NCI-H2227 treated with DMSO at 0.1 percent for 48 hours (cell line): ENCODE results near the gene LHX4.

Experiments
- DNase-seq: peaks from one replicate; lab custom pipeline; 2025; lab: John Stamatoyannopoulos, UW

LHX4 gene

DNA sequence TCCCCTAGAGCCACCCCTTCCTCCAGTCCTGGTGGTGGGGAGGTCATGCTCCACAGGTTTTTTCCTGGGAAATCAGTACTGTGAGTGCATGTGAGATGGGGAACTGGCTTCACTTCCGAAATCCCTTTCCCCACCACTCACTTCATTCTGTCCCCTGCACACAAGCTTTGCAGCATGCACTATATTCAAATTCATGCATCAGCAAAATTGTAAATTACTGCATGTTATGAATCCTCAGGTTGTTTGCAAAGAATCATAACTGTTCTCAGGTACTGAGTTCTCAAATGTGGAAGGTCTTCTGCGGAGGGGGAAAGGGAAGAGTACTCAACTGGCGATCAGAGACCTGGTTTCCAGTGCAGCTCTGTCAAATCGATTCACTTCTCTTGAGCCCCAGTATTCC is 42.3 kb downstream of the LHX4 start:
- DNase-seq: no peak

DNA sequence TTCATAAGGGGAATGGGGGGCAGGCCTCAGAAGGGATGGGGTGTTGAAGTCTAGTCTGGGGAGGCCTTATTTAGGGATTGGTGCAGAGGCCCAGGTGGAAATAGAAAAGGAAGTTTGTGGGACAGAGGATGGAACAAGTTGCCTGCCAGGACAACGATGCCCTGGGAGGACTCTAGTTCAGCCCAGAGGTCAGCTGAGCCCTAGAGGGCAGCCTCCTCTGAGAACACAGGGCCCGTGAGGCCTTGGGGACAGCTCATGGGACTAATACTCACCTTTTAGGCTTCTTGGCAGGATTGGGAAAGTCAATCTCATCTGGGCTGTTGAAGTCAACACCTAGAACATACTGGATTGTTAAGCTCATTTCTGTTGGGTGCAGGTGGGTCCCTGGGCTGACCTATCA is 43.0 kb downstream of the LHX4 start:
- no peak for DNase-seq

DNA sequence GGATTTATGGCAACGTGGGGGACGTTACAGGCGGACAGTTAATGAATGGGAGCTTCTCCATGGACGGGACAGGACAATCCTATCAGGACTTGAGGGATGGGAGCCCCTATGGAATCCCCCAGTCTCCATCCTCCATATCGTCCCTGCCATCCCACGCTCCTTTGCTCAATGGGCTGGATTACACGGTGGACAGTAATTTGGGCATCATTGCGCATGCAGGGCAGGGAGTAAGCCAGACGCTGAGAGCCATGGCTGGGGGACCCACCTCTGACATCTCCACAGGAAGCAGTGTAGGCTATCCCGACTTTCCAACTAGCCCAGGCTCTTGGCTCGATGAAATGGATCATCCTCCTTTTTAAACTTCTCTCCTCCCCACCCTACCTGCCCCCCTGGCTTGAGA is 44.2 kb downstream of the LHX4 start:
- no peak for DNase-seq

DNA sequence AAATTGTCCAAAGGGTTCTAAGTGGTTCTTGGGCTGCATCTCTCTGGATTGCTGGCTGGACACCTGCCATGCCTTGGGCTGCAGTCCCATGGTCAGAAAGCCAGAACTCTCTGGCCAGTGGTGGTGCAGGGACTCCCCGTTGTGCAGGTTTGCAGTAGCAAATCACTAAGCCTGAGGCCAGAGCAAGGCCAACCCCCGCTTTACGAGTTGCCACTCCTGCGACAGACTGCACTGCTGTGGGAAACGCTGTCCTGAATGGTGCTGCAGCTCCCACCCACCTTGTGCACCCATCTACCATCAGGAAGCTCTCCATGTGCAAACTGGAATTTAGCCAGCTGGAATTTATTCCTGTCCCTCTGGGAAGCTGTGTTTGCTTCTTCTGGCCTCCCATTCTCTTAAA is 45.7 kb downstream of the LHX4 start:
- no peak for DNase-seq

DNA sequence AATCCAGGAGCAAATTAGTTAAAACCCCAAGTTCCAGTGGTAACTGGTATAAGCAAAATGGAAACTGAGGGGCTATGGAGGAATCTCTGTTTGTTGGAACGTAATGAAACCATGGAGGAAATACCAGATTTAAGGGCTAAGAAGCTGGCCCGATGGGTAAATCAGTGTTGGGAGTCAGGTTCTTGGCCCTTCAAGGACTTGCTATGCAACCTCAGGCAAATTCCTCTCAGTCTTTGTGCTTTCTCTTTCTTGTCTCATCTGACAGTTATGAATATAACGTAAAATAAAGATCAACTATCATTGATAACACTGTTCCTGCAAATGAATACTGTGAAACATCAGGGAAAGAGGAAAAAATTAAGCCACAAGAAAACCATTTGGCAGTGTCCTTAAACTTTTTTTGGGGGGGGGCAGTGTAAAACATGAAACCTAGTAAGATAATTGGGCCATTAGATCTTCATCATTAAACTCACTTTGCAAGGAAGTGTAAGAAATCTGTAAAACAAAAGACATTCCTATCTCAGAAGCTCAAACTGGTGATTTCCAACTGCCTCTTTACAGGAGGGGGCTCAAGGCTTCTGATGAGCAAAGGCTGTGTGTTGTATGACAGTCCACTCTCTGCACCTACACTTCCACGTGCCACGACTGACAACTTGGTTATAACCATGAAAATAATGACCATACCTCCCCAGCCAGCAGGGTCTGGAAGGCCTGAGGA is 47.6 kb downstream of the LHX4 start:
- DNase-seq: no peak

DNA sequence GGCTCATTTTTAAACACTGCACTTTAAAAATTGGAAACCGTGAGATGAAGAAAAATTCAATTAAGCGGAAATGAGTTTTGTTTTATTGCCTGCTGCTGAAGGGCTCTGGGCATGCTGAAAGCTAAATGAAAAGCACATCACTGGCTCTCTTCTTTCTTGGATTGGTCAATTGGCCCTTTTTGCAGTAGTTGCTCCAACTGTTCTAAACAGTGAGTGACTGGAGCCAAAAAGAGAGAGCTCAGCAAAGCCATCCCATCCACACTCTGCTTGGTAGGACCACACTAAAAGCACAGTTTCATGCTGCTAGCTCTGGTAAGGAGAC is 48.1 kb downstream of the LHX4 start:
- no peak for DNase-seq

DNA sequence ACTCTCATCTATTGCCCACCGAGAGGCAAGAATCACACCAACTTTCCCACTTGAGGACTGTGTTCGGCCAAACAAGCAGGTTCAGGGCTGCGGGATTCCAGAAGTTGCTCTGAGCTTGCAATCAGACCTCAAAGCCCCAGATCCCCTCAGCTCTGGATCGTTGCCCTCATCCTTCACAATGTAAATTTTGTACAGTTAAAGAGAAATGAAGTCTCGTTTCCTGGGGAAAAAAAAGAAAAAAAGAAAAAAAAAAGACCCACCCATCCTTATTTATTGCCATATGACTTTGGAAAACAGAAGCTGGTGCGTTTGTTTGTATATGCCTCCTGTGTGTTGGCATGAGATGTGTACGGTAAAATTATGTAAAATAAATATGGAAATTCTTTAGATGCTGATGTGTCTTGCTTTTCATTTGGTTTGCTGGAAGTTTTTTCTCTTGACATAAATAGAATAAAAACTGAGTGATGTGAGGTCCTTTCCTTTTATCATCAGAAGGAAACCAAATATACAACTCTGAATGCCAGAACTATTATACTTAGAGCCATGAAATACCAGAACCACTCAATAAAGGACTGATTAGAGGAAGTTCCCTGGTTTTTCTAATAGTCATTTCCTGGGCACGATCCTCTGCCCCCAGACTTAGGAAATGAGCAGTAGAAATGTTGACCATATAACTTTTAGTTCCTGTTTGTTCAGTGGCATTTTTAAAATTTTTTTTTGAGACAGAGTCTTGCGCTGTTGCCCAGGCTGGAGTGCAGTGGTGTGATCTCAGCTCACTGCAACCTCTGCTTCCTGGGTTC is 48.7 kb downstream of the LHX4 start:
- DNase-seq: no peak

DNA sequence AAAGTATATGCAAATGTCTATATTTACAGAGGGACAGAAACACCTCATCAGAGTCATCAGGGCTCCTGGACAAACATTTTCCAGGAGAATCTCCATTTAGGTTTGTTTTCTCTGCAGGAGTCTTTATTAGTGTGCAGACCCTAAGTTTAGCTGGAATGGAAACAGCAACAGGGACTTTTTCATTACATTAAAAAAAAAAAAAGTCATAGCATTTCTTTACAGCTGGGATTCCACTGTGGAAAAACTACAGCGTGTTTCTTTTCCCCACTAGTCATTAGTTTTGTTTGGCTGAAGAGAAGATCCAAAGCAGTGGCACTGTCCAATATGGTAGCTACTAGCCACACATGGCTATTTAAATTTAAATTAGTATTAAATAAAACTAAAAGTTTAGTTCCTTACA is 49.6 kb downstream of the LHX4 start:
- no peak for DNase-seq

DNA sequence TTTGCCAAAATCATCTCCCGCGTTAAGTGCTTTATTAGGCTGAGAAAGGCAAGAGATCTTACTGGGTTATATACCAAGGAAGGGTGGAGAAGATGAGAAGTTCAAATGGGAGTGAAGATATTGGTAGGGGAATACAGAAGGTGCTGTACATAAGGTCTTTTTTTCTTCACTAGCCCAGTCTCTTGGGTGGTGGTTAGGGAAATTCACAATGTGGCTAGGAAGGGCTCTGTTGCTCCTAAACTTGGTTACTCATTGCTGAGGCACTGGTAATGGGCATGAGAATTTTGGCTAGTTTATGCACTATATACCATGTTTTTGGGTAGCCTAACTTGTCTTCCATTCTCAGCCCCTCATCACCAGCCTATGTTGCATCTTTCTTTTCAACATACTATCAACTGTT is 50.6 kb downstream of the LHX4 start:
- no peak for DNase-seq

DNA sequence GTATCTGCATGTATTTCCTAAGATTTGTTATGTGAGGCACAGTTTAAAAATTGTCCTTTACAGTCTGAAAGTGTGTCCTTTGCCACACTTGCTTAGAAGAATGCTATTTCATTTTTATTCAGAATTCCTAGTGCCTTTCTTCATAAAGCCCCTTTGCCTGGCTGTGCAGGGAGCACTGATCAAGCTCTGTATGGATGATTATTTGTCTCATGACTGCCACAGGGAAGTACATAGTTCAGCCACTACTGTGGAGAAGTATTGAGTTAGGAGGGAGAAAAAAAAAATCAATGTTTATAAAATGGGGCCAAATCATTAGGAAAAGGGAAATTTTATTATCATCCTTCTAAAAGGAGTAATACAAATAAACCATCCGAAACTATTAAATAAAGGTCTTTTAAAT is 51.4 kb downstream of the LHX4 start:
- no peak for DNase-seq

DNA sequence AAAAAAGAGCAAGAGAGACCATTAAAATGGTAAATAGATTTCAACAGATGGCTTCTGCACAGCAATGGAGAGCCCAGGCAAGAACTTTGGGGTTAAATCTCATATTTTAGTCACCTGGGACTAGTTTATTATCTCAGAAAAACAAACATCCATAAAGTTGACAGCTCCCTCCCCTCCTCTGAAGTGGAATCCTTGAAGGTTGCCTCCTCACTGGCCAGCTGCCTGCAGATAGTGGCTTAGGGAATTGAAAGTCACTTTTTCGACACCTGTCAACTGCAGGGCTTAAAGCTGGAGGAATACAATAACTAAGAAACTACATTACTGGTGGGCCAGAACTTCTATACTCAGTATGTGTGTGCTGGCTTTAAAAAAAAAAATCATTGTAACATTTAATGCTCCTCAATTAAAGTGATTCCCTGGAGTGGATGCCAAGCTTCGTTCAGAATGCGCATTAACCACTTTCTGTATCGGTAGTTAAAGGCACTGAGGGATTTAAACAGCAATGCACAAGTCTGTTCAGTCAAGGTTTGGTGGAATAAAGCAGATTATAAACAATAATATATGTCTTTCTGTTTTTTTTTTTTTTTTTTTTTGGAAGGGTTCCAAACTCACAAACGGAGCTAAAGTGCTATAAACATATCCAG is 52.5 kb downstream of the LHX4 start:
- no peak for DNase-seq

DNA sequence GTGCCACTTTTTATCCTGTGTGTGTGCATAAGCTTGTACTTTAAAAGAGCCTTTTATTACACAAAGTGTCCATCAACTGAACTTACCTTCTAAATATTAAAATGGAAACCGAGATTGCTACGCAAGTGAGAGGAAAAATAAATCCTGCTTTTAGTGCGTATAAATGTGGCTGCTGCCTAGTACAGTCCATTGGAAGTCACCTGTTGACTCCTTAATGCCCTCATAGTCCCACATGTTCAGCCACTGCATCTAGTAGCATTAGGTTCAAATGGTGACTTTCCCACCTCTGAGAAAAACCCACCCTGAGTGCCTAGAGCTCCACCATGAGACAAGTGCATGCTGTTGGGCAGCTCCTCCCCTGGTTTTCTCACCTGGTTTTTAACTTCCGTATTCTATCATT is 53.0 kb downstream of the LHX4 start:
- no peak for DNase-seq

DNA sequence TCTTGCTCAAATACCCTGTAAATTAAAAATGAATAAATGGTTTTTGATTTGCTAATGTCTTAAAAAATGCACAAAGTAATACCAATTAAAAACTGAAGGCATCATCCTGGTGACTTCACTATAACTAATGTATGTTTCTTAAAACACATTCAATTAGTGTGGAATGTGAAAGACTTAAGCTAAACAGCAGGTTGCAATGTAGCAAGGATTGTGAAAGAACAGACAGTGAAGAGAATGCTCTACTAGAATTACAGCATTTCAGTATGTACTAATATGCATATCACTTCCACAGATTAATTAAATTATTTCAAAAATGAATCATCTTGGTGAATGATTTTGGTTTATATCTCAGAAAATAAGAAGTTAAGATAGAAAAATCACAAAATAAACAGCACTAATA is 56.4 kb downstream of the LHX4 start:
- DNase-seq: no peak

DNA sequence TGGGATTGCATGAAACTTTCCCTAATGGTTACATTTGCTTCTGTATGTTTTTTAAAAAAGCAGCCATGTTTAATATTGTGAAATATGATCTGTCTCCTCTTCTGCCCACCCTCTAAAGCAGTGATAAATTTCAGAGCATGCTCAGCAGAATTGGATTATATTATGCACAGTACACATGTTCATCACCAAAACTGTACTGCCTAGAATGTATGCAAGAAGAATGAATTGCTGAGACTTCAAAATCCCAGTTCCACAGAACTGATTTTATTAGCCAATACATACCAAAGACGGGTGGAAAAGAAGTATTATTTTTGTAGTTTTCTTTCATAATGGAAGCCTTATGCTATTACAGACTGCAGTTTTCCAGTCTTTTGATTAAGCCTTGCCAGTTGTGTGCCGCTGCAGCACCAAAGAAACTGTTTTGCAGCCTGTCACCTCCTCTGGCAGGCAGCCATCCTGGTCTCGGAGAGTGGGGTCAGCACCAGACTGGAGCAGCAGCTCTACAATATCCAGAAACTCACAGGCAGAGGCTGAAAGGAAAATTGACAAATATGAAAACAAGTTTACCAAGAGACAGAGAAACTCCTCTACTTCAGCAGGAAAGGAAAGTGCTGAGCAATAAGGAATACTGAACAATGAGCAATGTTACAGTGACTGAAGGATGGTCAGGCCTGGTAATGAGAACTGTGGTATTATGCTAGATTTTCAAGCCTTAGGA is 58.1 kb downstream of the LHX4 start:
- no peak for DNase-seq

DNA sequence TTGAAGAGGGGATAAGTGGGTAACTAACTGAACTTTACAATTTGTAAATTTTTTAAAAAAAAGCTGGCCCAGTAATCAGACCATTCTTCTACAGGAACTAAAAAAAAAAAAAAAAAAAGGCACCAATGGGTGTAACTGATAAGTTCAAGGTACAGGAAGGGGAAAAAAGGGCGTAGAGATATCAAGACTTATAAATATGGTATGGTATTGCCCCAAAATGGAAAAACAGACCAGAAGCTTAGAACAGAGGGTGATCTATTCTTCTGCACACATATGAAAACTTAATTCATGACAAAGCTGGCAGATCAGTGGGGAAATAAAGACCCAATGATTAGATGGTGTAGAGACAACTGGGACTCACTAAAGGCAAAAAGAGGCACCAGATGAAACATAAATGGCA is 58.9 kb downstream of the LHX4 start:
- no peak for DNase-seq

DNA sequence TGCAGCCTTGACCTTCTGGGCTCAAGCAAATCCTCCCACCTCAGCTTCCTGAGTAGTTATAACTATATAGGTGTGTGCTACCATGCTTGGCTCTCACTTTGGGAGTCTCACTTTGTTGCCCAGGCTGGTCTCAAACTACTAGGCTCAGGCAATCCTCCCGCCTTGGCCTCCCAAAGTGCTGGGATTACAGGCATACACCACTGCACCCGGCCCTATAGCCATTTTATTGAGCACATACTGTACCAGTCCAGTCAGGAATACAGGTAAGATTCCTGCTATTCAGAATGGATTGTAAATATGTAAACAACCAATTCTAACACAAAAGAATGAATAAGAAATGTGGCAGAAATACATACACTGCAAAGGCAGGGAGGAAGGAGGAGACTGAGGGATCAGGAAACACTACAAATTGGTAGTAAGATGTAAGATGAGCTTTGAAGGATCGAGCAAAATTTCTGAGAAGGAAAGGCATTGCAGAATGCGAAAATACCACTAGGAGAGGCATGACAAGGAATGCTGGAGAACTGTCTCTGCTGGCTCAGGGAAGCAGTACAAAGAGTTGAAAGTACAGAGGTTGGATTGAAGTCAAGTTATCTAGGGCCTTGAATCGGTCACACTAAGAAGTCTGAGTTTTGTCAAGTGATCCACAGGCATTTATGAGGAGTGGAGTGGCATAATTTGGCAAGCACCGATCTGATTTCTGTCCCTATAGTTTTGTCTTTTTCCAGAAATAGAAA is 60.4 kb downstream of the LHX4 start:
- no peak for DNase-seq

DNA sequence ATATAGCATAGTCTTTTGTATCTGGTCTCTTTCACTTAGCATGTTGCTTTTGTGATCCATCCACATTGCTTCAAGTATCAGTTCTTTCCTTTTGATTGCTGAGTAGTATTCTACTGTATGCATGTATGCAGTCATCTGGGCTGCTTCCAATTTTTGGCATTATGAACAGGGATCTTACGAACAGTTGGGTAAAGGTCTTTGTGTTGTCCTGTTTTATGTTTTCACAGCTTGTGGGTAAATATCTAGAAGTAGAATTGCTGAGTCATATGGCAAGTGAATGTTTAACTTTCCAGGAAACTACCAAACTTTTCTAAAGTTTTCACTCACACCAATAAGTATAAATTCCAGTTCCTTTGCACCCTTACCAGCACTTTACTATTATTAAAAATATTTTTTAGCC is 60.9 kb downstream of the LHX4 start:
- no peak for DNase-seq

DNA sequence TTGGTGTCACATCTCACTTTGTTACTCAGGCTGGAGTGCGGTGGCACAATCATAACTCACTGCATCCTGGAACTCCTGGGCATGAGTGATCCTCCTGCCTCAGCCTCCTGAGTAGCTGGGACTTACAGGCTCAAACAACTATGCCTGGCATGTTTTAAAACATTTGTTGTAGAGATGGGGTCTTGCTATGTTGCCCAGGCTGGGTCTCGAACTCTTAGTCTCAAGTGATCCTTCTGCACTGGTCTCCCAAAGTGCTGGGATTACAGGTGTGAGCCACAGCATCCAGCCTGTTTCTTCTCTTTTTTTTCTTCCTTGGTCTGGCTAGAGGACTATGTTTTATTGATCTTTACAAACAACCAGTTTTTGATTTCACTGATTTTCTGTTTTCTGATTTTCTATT is 64.6 kb downstream of the LHX4 start:
- DNase-seq: no peak

DNA sequence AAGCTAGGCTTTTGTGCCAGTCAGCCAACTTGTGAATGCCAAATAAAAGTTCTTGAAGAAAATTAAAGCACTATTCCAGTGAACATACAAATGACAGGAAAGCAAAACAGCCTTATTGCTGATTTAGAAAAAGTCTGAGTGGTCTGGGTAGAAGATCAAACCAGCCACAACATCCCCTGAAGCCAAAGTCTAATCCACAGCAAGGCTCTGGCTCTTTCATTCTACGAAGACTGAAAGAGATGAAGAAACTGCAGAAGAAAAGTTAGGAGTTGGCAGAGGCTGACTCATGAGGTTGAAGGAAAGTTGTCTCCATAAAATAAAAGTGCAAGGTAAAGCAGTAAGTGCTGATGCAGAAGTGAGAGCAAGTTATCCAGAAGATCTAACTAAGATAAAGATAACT is 65.9 kb downstream of the LHX4 start:
- DNase-seq: no peak

DNA sequence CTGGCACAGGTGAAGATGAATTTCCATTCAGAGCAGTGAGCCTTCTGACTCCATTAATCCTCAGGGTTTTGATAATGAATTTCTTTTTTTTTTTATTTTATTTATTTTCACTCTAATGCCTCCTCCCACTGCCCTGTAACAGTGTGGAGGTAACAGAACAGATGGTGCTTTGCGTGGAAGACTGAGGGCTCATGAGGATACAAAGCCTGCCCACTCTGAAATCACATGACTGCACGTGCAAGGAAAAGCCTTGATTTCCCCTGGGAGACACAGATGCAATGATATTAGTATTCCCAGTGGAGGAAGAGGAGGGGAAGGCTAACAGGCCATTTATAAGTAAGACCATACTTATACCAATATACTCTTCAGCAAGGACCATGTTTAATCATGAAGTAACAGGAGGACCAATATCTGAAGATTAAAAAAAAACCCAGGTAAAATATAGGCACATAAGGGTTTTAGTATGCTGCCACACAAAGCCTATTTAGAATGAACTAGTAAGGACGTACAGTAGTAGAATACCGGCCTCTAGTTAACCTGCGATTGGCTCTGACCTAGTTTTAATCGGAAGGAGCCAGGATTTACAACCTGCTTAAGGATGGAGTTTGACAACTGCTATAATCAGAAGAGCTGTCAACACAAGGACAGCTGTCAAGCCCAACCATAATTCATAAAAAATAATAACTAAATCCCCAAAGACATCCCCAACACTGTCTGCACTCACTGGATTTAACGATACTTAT is 69.6 kb downstream of the LHX4 start:
- DNase-seq: no peak

DNA sequence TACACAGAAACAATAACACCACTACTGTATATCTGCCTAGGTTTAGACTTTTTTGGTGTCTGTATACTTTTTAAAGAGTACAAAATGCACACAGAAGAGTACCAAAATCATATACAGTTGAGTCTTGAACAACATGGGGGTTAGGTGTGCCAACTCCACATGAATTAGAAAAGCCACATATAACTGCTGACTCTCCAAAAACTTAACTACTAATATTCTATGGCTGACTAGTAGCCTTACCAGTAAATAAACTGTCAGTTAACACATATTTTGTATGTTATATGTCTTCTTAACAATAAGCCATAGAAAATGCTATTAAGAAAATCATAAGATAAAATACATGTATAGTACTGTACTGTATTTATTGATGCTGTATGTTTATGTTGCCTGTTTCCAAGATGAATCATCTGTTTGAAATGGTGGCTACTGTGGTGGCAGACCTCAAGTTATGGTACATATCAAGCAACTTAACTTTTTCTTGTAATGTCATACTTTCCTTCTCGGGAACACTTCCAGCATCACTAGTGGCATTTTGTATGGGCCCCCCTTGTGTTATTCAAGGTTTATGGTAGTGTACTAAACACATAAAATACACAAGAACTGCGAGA is 71.2 kb downstream of the LHX4 start:
- no peak for DNase-seq
